Type B pancreatic cell (in vitro differentiated cells): ENCODE measurements around the gene EEPD1. TPM values are rescaled to one million over a fixed set of nuclear protein-coding genes. Genes with fewer than 3 reads are reported as not detected.

Experiments used
- DNase-seq: peaks from one replicate; pipeline ENCODE4 v3.0.0; 2021; ENCODE audit warnings: mixed read lengths; ENCODE audit not compliant: unreplicated experiment; ENCODE audit errors: extremely low spot score
- H3K27ac Mint-ChIP-seq: 2 replicates; pipeline ENCODE4 v1.8.0; 2021; ENCODE audit warnings: mild to moderate bottlenecking, mixed read lengths
- H3K27me3 Mint-ChIP-seq: 2 replicates; pipeline ENCODE4 v1.8.0; 2021; ENCODE audit warnings: mixed read lengths
- H3K36me3 Mint-ChIP-seq: 2 replicates; pipeline ENCODE4 v1.8.0; 2021; ENCODE audit warnings: mixed read lengths
- H3K4me1 Mint-ChIP-seq: one replicate; pipeline ENCODE4 v1.8.0; 2021; ENCODE audit warnings: mixed read lengths; ENCODE audit not compliant: unreplicated experiment
- H3K4me3 Mint-ChIP-seq: 2 replicates; pipeline ENCODE4 v1.8.0; 2021; ENCODE audit warnings: mild to moderate bottlenecking, mixed read lengths
- H3K9me3 Mint-ChIP-seq: 2 replicates; pipeline ENCODE4 v1.8.0; 2021; ENCODE audit warnings: mixed read lengths
- total RNA-seq: library from RNA; stranded (reverse); gene quantifications from 2 replicates; pipeline ENCODE4 v1.2.1, GENCODE V29; 2021; ENCODE audit warnings: low replicate concordance
- TF ChIP-seq, protein P1 (sequence below): fragments of 200-600 bp; sonication (generic); conservative IDR thresholded peaks from 2 replicates; pipeline ENCODE4 v1.5.0; 2021; ENCODE audit warnings: antibody characterized with exemption, mild to moderate bottlenecking

EEPD1 gene
- total RNA-seq, 1 donor from 2014 or later: 35.8 TPM

DNA sequence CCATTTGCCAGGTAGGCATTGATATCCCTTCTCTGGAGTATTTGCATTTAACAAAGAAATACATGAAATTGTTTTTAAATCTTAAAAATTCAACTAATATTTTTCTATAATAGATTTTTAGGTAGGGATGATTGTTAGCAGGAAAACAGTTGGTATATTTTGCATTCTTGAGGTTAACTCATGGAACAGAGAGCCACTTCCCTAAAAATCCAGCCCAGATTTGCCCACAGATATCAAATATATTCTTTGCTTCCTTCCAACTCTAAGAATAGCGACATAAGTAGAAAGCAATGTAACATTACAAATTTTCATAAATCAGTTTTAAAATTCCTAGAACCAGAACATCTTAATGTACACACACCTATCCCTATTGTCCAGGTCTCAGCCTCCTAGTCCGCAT lies 191.6 kb downstream of the EEPD1 start:
- TF ChIP-seq, protein P1, sequence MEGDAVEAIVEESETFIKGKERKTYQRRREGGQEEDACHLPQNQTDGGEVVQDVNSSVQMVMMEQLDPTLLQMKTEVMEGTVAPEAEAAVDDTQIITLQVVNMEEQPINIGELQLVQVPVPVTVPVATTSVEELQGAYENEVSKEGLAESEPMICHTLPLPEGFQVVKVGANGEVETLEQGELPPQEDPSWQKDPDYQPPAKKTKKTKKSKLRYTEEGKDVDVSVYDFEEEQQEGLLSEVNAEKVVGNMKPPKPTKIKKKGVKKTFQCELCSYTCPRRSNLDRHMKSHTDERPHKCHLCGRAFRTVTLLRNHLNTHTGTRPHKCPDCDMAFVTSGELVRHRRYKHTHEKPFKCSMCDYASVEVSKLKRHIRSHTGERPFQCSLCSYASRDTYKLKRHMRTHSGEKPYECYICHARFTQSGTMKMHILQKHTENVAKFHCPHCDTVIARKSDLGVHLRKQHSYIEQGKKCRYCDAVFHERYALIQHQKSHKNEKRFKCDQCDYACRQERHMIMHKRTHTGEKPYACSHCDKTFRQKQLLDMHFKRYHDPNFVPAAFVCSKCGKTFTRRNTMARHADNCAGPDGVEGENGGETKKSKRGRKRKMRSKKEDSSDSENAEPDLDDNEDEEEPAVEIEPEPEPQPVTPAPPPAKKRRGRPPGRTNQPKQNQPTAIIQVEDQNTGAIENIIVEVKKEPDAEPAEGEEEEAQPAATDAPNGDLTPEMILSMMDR: no peak
- H3K9me3 Mint-ChIP-seq: peaks cover 3% of the 10 kb centered on the region
- DNase-seq: no peak
- H3K4me1 Mint-ChIP-seq: peaks cover 19% of the 10 kb centered on the region
- no peaks in the 10 kb centered on the region for H3K27me3 Mint-ChIP-seq
- no peaks in the 10 kb centered on the region for H3K36me3 Mint-ChIP-seq
- no peak overlapping the region for H3K4me3 Mint-ChIP-seq
- no peak overlapping the region for H3K27ac Mint-ChIP-seq

DNA sequence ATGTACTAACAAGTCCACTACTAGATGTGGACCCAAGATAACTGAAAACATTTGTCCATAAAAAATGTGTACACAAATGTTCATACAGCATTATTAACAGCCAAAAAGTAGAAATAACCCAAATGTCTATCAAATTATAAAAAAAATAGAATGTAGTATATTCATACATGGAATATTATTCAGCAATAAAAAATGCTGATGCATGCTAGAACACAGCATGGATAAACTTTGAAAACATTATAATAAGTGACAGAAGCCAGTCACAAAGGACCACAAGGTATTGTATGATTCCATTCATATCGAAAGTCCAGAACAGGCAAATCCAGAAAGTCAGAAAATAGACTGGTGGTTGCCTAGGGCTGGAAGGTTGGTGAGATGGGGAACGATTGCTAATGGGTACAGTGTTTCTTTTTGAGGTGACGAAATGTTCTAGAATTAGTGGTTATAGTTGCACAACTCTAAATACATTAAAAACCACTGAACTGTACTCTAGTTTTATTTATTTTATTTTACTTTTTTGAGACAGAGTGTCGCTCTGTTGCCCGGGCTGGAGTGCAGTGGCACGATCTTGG lies 193.3 kb downstream of the EEPD1 start:
- TF ChIP-seq, protein P1: no peak
- H3K27me3 Mint-ChIP-seq: no peaks in the 10 kb centered on the region
- H3K9me3 Mint-ChIP-seq: peaks cover 3% of the 10 kb centered on the region
- no peak overlapping the region for H3K4me3 Mint-ChIP-seq
- H3K27ac Mint-ChIP-seq: no peak overlapping the region
- no peaks in the 10 kb centered on the region for H3K36me3 Mint-ChIP-seq
- peaks cover 19% of the 10 kb centered on the region for H3K4me1 Mint-ChIP-seq
- DNase-seq: no peak

DNA sequence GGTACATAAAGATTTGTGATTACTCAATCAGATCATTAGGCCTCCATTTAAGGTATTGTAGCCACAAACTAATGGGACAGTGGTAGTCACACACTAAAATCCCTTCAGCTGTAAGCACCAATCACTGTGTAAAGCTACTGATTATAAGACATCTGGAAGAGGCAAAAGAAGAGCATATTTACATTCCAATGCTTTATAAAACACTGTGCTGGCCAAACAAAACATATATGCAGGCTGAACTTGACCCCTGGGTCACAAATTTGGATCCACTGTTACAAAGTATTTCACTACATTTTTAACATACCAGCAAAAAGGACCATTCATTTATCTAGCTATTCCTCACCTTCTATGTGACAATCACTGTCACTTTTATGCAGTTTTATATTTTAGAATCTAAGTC lies 195.2 kb downstream of the EEPD1 start:
- no peaks in the 10 kb centered on the region for H3K36me3 Mint-ChIP-seq
- H3K4me3 Mint-ChIP-seq: no peak overlapping the region
- no peak overlapping the region for H3K27ac Mint-ChIP-seq

DNA sequence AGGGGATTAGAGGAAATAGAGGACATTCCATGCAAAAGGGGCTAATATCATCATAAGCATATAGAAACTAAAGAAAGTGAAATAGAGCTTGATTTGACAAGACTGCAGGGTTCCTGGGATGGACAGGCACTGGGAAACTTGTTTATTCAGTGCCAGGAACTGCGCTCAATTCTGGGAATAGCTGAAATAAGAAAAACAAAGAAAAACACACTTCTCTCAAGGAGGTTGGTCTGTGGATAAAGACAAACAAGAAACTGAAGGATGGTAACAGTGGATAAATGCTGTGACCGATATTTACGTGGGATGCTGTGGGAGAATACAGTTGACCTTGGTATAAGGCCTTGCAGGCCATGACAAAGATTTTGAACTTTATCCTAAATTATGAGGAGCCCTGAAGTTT lies 195.7 kb downstream of the EEPD1 start:
- H3K4me1 Mint-ChIP-seq: peaks cover 19% of the 10 kb centered on the region
- H3K27me3 Mint-ChIP-seq: no peaks in the 10 kb centered on the region
- DNase-seq: no peak
- H3K4me3 Mint-ChIP-seq: no peak overlapping the region
- H3K27ac Mint-ChIP-seq: no peak overlapping the region
- peaks cover 3% of the 10 kb centered on the region for H3K9me3 Mint-ChIP-seq
- TF ChIP-seq, protein P1: no peak
- no peaks in the 10 kb centered on the region for H3K36me3 Mint-ChIP-seq

More for the DNA sequence above, 195.2 kb downstream of the EEPD1 start:
- H3K9me3 Mint-ChIP-seq: peaks cover 3% of the 10 kb centered on the region
- no peaks in the 10 kb centered on the region for H3K27me3 Mint-ChIP-seq
- TF ChIP-seq, protein P1: no peak
- H3K4me1 Mint-ChIP-seq: peaks cover 19% of the 10 kb centered on the region
- DNase-seq: no peak

DNA sequence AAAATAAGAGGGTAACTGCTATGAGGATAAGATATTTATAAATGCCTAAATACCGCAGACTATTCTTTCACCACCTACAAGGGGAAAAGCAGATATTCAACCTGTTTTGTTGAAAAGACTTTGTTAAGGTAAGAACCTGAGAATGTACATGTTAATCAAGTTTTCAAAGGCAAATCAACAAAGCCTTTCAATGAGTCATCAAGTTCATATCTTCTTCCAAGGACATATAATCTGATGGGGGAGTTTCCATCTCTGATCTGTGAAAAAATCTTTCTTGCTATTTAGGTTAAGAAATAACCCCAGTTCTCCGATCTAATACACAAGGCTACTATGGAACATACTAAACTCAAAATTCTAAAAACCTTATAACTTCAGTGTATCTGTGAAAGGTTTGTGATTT lies 196.6 kb downstream of the EEPD1 start:
- no peak overlapping the region for H3K4me3 Mint-ChIP-seq
- no peak for DNase-seq
- H3K4me1 Mint-ChIP-seq: peaks cover 19% of the 10 kb centered on the region
- TF ChIP-seq, protein P1: no peak
- no peaks in the 10 kb centered on the region for H3K27me3 Mint-ChIP-seq
- no peak overlapping the region for H3K27ac Mint-ChIP-seq
- H3K36me3 Mint-ChIP-seq: no peaks in the 10 kb centered on the region
- peaks cover 3% of the 10 kb centered on the region for H3K9me3 Mint-ChIP-seq

Other genes with a start within 250 kb of the EEPD1 start
- 23.8 and 68.3 TPM in 2 replicates for gene ANLN, start 236.6 kb downstream of the EEPD1 start, total RNA-seq